HG02943 (cell line): ENCODE measurements around the gene CADM2.

Source experiments
- ATAC-seq: cut with Tn5 transposase; IDR thresholded peaks from one replicate; pipeline ENCODE4 v1.9.1; 2021; ENCODE audit warnings: mild to moderate bottlenecking, low read depth, moderate library complexity; ENCODE audit not compliant: unreplicated experiment

CADM2 gene

GRCh38 chr3:86051058-86051457 lies 1092.3 kb downstream of the CADM2 start:
- ATAC-seq: no peak

GRCh38 chr3:86056032-86056431 lies 1097.2 kb downstream of the CADM2 start:
- no peak for ATAC-seq

GRCh38 chr3:86056962-86057361 lies 1098.2 kb downstream of the CADM2 start:
- no peak for ATAC-seq

GRCh38 chr3:86073799-86074198 lies 1115.0 kb downstream of the CADM2 start:
- ATAC-seq: no peak

- no peak for ATAC-seq
Observed at GRCh38 chr3:86087160-86087871, 1128.5 kb downstream of the CADM2 start.

- no peak for ATAC-seq
Observed at GRCh38 chr3:86104154-86104553, 1145.4 kb downstream of the CADM2 start.

GRCh38 chr3:86109434-86109833 lies 1150.6 kb downstream of the CADM2 start:
- no peak for ATAC-seq
